Measurements from ENCODE around the gene MRPS25.

DNA sequence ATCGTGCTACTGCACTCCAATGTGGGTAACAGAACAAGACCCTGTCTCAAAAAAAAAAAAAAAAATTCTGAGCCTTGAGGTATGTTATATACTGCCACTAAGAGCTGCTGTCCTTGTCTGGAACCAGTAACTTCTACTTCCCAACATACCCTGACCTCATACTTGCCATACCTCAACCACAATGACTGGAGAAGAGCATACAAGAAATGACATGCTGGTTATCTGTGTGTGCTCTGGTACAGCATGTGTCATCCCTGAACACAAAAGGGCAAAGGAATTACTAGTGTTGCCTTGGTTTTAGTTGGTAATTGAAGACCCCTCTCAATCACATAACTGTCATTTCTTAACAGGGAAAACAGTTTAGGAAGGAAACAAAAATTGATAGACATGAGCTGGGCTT, 54.5 kb downstream of the MRPS25 start:
- TF ChIP-seq POLR2A (IDR thresholded peaks at IDR 0.05; ENCODE audit: low read length) (no peak), GATA1 (IDR thresholded peaks at IDR 0.05; ENCODE audit: low read depth, low read length) (no peak)
